Ovary (tissue), 3 donors: ENCODE measurements around the gene KLF3.

ENCODE experiments used
- CTCF ChIP-seq, 3 donors: fragments of 450-650 bp in 2 of 3; fragments of 200-600 bp in 1 of 3; IDR thresholded peaks; one replicate each; pipeline versions ENCODE4 v1.5.1 to v1.8.0; 2016 to 2022; ENCODE audit warnings: antibody characterized with exemption in 3 of 3, mild to moderate bottlenecking in 1 of 3
- EP300 ChIP-seq: sonication (generic); formaldehyde crosslinking; IDR thresholded peaks from one replicate; pipeline ENCODE4 v1.6.1; 2017; ENCODE audit warnings: antibody characterized with exemption
- POLR2A ChIP-seq: fragments of 450-650 bp; IDR thresholded peaks from one replicate; pipeline ENCODE4 v1.6.1; 2017; ENCODE audit warnings: antibody characterized with exemption, mild to moderate bottlenecking, moderate library complexity
- donor health status: DM: no; HTN: no; CAD: no.

- no peak for TF ChIP-seq CTCF (IDR thresholded peaks at IDR 0.05)
- no peak for TF ChIP-seq POLR2A
- TF ChIP-seq EP300, result no peak
These were observed 28.4 kb downstream of the KLF3 start for GRCh38 chr4:38692421-38692820.
